Lung (tissue), 12 donors: Measurements from ENCODE around the gene DIAPH1. TPM values are rescaled to one million over a fixed set of nuclear protein-coding genes. Genes with fewer than 3 reads are reported as not detected.

Experiments used
- ATAC-seq: fragments of 200-7000 bp; cut with Tn5 transposase; one replicate; pipeline ENCODE4 v1.9.1; 2020; ENCODE audit warnings: moderate number of reproducible peaks; ENCODE audit not compliant: insufficient read depth, low FRiP score
- DNase-seq, 3 donors: peaks; one replicate each; pipeline ENCODE4 v3.0.0-alpha.2; 2013 to 2017
- H3K27ac ChIP-seq, 2 donors: one replicate each; pipeline ENCODE4 v1.5.1; 2013; ENCODE audit warnings: mild to moderate bottlenecking in 2 of 2, moderate library complexity in 2 of 2, control low read depth in 1 of 2, inconsistent platforms in 1 of 2, low read depth in 1 of 2, low read length in 1 of 2
- H3K27me3 ChIP-seq, 3 donors: one replicate each; pipeline ENCODE4 v1.5.1; 2013; ENCODE audit warnings: low read length in 2 of 3; ENCODE audit not compliant: control insufficient read depth in 3 of 3, insufficient read depth in 3 of 3
- H3K36me3 ChIP-seq, 4 donors: one replicate each; pipeline ENCODE4 v1.5.1; 2013; ENCODE audit warnings: low read length in 4 of 4, mild to moderate bottlenecking in 1 of 4, moderate library complexity in 1 of 4; ENCODE audit not compliant: control insufficient read depth in 4 of 4, insufficient read depth in 4 of 4
- H3K4me1 ChIP-seq, 5 donors: one replicate each; pipeline ENCODE4 v1.5.1; 2013; ENCODE audit warnings: low read length in 5 of 5, mild to moderate bottlenecking in 2 of 5, moderate library complexity in 1 of 5; ENCODE audit not compliant: control insufficient read depth in 5 of 5, insufficient read depth in 5 of 5
- H3K4me3 ChIP-seq: one replicate; pipeline ENCODE4 v1.5.1; 2013; ENCODE audit warnings: mild to moderate bottlenecking, control low read depth, moderate library complexity
- H3K9ac ChIP-seq, 2 donors: one replicate each; pipeline ENCODE4 v1.5.1; 2013; ENCODE audit warnings: low read length in 2 of 2, control low read depth in 1 of 2; ENCODE audit not compliant: insufficient read depth in 1 of 2
- H3K9me3 ChIP-seq, 4 donors: one replicate each; pipeline ENCODE4 v1.5.1; 2013; ENCODE audit warnings: low read length in 3 of 4, mild to moderate bottlenecking in 1 of 4, moderate library complexity in 1 of 4; ENCODE audit not compliant: control insufficient read depth in 4 of 4, insufficient read depth in 3 of 4
- WGBS, 2 donors: extraction: QIAGEN DNeasy Blood & Tissue Kit; methylation state at CpG; one replicate each; pipeline ENCODE4 v1.1.7; 2013; 5-methylcytosine and 5-hydroxymethylcytosine counted together
- polyA plus RNA-seq, 2 donors: library from polyadenylated mRNA; stranded (reverse); fragments of 200-250 nt; gene quantifications; one replicate each; pipeline ENCODE4 v1.2.1, GENCODE V29; 2013
- total RNA-seq, 2 donors: library from RNA; depleted of rRNA in 1 of 2; stranded (reverse); fragments of >200 nt in 1 of 2; gene quantifications; one replicate each; pipeline ENCODE4 v1.2.1, GENCODE V29; 2014 to 2021
- TF ChIP-seq, protein P1 (sequence below): IDR thresholded peaks from 2 replicates; pipeline ENCODE4 v1.5.1; 2012; ENCODE audit warnings: mild to moderate bottlenecking; ENCODE audit errors: control extremely low read depth, extremely low read depth
- donor health status: control.
- donor health status: control.
- donor health status: Bipolar disorder and iron deficiency.
- donor health status: healthy.
- donor health status: DM: yes; HTN: yes; CAD: no.

Gene DIAPH1
- total and polyA plus RNA-seq, 4 donors, result 41.7 to 151 (median 64.4) TPM

DNA sequence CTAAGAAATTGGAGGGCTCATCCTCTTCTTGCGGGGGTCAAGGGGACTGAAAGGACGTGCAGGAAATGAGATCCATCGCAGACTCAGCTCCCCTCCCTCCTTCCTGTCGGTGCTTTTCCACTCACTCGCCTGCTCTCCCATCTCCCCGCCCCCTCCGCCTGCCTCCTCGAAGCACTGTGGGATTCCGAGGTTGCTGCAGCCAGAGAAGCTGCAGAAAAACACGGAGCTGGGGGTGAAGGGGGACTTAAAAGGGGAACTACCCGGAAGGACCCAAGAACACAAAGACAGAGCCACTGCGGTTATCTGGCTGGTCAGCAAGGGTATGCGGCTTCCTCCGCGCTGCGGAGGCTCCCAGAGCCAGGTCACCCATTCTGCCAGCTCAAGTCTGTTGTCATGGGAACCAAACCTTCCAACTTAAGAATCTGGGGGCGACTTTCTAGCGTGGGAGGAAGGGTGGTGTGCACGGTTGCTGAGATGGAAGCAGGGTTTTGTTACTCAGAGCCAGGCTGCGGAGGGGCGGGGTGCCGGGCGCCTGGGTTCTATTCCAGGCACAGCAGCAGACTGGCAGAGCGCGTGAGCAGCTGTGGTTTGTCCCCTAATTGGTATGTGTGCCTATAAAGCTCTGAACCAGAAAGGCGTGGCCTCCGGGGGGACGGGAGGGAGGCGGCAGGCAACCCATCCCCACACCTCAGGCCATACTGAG is 105.0 kb downstream of the DIAPH1 start:
- no peaks in the 10 kb centered on the region for H3K9me3 ChIP-seq
- TF ChIP-seq, protein P1, sequence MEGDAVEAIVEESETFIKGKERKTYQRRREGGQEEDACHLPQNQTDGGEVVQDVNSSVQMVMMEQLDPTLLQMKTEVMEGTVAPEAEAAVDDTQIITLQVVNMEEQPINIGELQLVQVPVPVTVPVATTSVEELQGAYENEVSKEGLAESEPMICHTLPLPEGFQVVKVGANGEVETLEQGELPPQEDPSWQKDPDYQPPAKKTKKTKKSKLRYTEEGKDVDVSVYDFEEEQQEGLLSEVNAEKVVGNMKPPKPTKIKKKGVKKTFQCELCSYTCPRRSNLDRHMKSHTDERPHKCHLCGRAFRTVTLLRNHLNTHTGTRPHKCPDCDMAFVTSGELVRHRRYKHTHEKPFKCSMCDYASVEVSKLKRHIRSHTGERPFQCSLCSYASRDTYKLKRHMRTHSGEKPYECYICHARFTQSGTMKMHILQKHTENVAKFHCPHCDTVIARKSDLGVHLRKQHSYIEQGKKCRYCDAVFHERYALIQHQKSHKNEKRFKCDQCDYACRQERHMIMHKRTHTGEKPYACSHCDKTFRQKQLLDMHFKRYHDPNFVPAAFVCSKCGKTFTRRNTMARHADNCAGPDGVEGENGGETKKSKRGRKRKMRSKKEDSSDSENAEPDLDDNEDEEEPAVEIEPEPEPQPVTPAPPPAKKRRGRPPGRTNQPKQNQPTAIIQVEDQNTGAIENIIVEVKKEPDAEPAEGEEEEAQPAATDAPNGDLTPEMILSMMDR, result no peak
- ATAC-seq (peak; percentile 58), DNase-seq (peak; percentile 89 to 95 (median 93))
- peak overlapping the region in 1 of 2 donors; percentile 92 for H3K9ac ChIP-seq
- peak overlapping the region; percentile 72 to 75 for H3K27ac ChIP-seq
- H3K36me3 ChIP-seq, result peaks cover under 1 to 38% (median 28%) of the 10 kb centered on the region in 4 donors
- H3K27me3 ChIP-seq, result no peaks in the 10 kb centered on the region
- peaks cover 11 to 69% (median 24%) of the 10 kb centered on the region in 5 donors for H3K4me1 ChIP-seq
- H3K4me3 ChIP-seq, result no peak overlapping the region
- WGBS, 2 donors, result 21 to 22% methylated on average over 29 of the region's 29 CpGs

DNA sequence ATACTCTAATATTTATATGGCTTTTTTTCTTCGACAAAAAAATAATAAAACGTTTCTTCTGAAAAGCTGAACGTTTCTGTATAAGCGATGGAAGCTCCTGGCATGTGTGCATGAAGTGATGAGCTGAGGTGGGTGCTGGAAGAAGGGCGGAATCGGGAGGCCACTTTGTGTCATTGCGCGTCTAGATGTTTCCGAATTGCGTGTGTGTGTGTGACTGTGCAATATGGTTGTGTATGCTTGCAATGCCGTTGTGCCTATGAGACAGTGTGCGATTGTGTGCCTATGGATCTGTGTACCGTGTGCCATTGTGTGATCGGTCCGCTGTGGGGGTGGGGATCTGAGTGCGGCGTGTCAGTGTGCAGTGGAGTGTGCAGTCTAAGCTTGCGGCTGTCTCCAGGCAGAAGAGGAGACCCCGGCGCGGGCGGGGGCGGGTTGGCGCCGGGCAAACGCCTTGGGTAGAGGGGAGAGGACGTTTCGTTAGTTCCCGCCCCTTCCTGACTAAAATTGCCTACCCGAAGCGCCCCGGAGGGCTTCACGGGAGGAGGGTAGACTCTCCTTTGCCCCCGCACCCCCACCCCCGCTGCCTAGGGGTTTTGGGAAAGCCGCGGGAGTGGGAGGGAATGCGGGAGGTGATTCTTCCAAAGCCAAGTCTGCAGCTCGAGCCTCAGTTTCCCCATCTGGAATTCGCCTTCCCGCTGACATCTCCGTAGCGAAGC is 105.7 kb downstream of the DIAPH1 start:
- peak; percentile 73 to 80 (median 79) for DNase-seq
- no peaks in the 10 kb centered on the region for H3K9me3 ChIP-seq
- H3K27me3 ChIP-seq, result no peaks in the 10 kb centered on the region
- H3K4me1 ChIP-seq, result peaks cover 14 to 67% (median 24%) of the 10 kb centered on the region in 5 donors
- TF ChIP-seq, protein P1, result no peak
- WGBS, 2 donors, result 1 to 17% methylated on average over 43 of the region's 43 CpGs
- H3K36me3 ChIP-seq, result peaks cover 0 to 34% (median 27%) of the 10 kb centered on the region in 4 donors
- peak overlapping the region; percentile 72 to 75 for H3K27ac ChIP-seq
- peak overlapping the region in 1 of 2 donors; percentile 92 for H3K9ac ChIP-seq
- ATAC-seq, result no peak
- peak overlapping the region; percentile 17 for H3K4me3 ChIP-seq

DNA sequence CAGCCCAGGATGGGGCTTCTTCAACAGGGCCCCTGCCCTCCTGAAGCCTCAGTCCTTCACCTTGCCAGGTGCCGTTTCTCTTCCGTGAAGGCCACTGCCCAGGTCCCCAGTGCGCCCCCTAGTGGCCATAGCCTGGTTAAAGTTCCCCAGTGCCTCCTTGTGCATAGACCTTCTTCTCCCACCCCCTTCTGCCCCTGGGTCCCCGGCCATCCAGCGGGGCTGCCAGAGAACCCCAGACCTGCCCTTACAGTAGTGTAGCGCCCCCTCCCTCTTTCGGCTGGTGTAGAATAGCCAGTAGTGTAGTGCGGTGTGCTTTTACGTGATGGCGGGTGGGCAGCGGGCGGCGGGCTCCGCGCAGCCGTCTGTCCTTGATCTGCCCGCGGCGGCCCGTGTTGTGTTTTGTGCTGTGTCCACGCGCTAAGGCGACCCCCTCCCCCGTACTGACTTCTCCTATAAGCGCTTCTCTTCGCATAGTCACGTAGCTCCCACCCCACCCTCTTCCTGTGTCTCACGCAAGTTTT is 106.3 kb downstream of the DIAPH1 start:
- peaks cover 14 to 67% (median 24%) of the 10 kb centered on the region in 5 donors for H3K4me1 ChIP-seq
- H3K27me3 ChIP-seq, result no peaks in the 10 kb centered on the region
- H3K27ac ChIP-seq, result peak overlapping the region; percentile 72 to 75
- peak overlapping the region in 1 of 2 donors; percentile 92 for H3K9ac ChIP-seq
- no peaks in the 10 kb centered on the region for H3K9me3 ChIP-seq
- peaks cover 0 to 32% (median 27%) of the 10 kb centered on the region in 4 donors for H3K36me3 ChIP-seq
- WGBS, 2 donors, result 5 to 11% methylated on average over 28 of the region's 28 CpGs
- DNase-seq, result peak; percentile 78 to 80 (median 79)
- no peak overlapping the region for H3K4me3 ChIP-seq
- TF ChIP-seq, protein P1, result no peak
- peak; percentile 45 for ATAC-seq
